K562 (cell line): ENCODE data around the gene COL11A2. TPM values are rescaled to one million over a fixed set of nuclear protein-coding genes. Genes with fewer than 3 reads are reported as not detected.

Source experiments
- BRD9 ChIP-seq: fragments of 450-650 bp; IDR thresholded peaks from 2 replicates; pipeline ENCODE4 v1.6.1; 2018; ENCODE audit warnings: low read depth; ENCODE audit not compliant: partially characterized antibody
- BRF1 ChIP-seq: IDR thresholded peaks from 3 replicates; pipeline ENCODE4 v1.6.1; 2011; ENCODE audit warnings: borderline replicate concordance, mild to moderate bottlenecking; ENCODE audit not compliant: insufficient read length; ENCODE audit errors: extremely low read depth
- CC2D1A ChIP-seq: fragments of 450-650 bp; IDR thresholded peaks from 2 replicates; pipeline ENCODE4 v1.6.1; 2017; ENCODE audit warnings: mild to moderate bottlenecking
- CREB3L1 ChIP-seq: fragments of 450-650 bp; IDR thresholded peaks from 2 replicates; pipeline ENCODE4 v1.6.1; 2014; ENCODE audit warnings: low read depth, mild to moderate bottlenecking, moderate library complexity, borderline replicate concordance
- ERF ChIP-seq: fragments of 450-650 bp; formaldehyde crosslinking; IDR thresholded peaks from 2 replicates; pipeline ENCODE4 v1.4.0; 2020; ENCODE audit warnings: mild to moderate bottlenecking, mixed read lengths
- ETV5 ChIP-seq: sonication (generic); formaldehyde crosslinking; IDR thresholded peaks from 2 replicates; pipeline ENCODE4 v1.4.0; 2020; ENCODE audit warnings: low read depth, mild to moderate bottlenecking, missing genetic modification reagents
- NEUROD1 ChIP-seq: fragments of 150-350 bp; IDR thresholded peaks from 2 replicates; pipeline ENCODE4 v1.6.1; 2014; ENCODE audit warnings: borderline replicate concordance, low read length, low read depth; ENCODE audit not compliant: partially characterized antibody
- NR2C1 ChIP-seq, 2 experiments: fragments of 450-650 bp; IDR thresholded peaks; 2 replicates each; pipeline ENCODE4 v1.6.1; 2017; ENCODE audit warnings: mild to moderate bottlenecking in 2 of 2, antibody characterized with exemption in 1 of 2, inconsistent platforms in 1 of 2, missing compliant biosample characterization in 1 of 2, missing genetic modification characterization in 1 of 2
- PHB2 ChIP-seq: fragments of 450-650 bp; IDR thresholded peaks from 2 replicates; pipeline ENCODE4 v1.6.1; 2017; ENCODE audit warnings: low read depth
- RNF219 ChIP-seq: fragments of 250-450 bp; sonication (Bioruptor Pico); IDR thresholded peaks from 2 replicates; pipeline ENCODE4 v1.5.0; 2022; ENCODE audit warnings: mild to moderate bottlenecking
- SMAD4 ChIP-seq: fragments of 250-450 bp; sonication (Bioruptor Pico); conservative IDR thresholded peaks from 2 replicates; pipeline ENCODE4 v1.8.0; 2021; ENCODE audit warnings: inconsistent platforms, mild to moderate bottlenecking, moderate library complexity
- SMARCE1 ChIP-seq: fragments of 450-650 bp; IDR thresholded peaks from 2 replicates; pipeline ENCODE4 v1.7.1; 2016; ENCODE audit warnings: mild to moderate bottlenecking
- SPI1 ChIP-seq: IDR thresholded peaks from 2 replicates; pipeline ENCODE4 v1.6.1; 2011; ENCODE audit warnings: low read depth, low read length, control low read depth, borderline replicate concordance
- STAG1 ChIP-seq: sonication (generic); formaldehyde crosslinking; IDR thresholded peaks from 2 replicates; pipeline ENCODE4 v1.5.0; 2020; ENCODE audit warnings: missing genetic modification reagents, borderline replicate concordance
- ZHX1 ChIP-seq: fragments of 150-350 bp; conservative IDR thresholded peaks from 2 replicates; pipeline ENCODE4 v1.6.1; 2014; ENCODE audit warnings: low read length
- ZNF253 ChIP-seq: fragments of 250-450 bp; sonication (Bioruptor Pico); conservative IDR thresholded peaks from 2 replicates; pipeline ENCODE4 v1.6.1; 2021; ENCODE audit warnings: mild to moderate bottlenecking
- ZNF395 ChIP-seq: fragments of 200-800 bp; sonication (Bioruptor generic); IDR thresholded peaks from 2 replicates; pipeline ENCODE4 v1.6.1; 2017; ENCODE audit warnings: missing genetic modification characterization, missing compliant biosample characterization
- polyA plus RNA-seq, 8 experiments: library from polyadenylated mRNA; depleted of rRNA in 4 of 8; stranded (reverse) in 5 of 8; unstranded in 3 of 8; fragments of >200 nt; fragmentation: Nextera tagmentation in 2 of 8; fragmentation: Illumina TruSeq in 1 of 8; extraction: Ambion mirVana in 2 of 8; extraction: Trizol in 1 of 8; gene quantifications; 2 replicates each; pipeline versions ENCODE4 v1.2.1 to v1.2.3, GENCODE V29; 2011 to 2014; ENCODE audit warnings: inconsistent platforms in 1 of 8, missing spikeins in 1 of 8
- total RNA-seq, 7 experiments: library from RNA; depleted of rRNA in 6 of 7; stranded (reverse); fragments of >200 nt in 6 of 7; fragmentation: Illumina TruSeq in 2 of 7; extraction: Trizol in 2 of 7; gene quantifications; 2 replicates each; pipeline versions ENCODE4 v1.2.1 to v1.2.3, GENCODE V29; 2011 to 2021; ENCODE audit warnings: low replicate concordance in 1 of 7

The COL11A2 gene
- total and polyA plus RNA-seq, 9 of the 15 experiments (the other 6 are each of a cell fraction or from before 2014, with no cell fraction given): 0.04 to 0.35 (median 0.09) TPM; not detected in 1

- TF ChIP-seq CREB3L1: peak; percentile 85
- TF ChIP-seq RNF219 (CRISPR knock-in tag): no peak
- peak; percentile 76; the same call in 1 of the 2 replicates for TF ChIP-seq CC2D1A
- TF ChIP-seq BRF1: no peak
- TF ChIP-seq ZHX1: no peak
- peak; percentile 87 for TF ChIP-seq ZNF395 (CRISPR knock-in tag)
- TF ChIP-seq BRD9: peak; percentile 8
- TF ChIP-seq PHB2: no peak
- TF ChIP-seq SPI1: no peak
- no peak for TF ChIP-seq SMARCE1
- TF ChIP-seq SMAD4 (CRISPR knock-in tag): peak; percentile 70
- no peak for TF ChIP-seq NR2C1 (IDR thresholded peaks at IDR 0.05)
- no peak for TF ChIP-seq NR2C1 (tag; IDR thresholded peaks at IDR 0.05)
- peak; percentile 94 for TF ChIP-seq ERF (CRISPR knock-in tag)
- no peak for TF ChIP-seq ZNF253 (CRISPR knock-in tag)
- TF ChIP-seq NEUROD1: no peak
- peak; percentile 87 for TF ChIP-seq ETV5 (CRISPR knock-in tag)
- no peak; the same call in 1 of the 2 replicates for TF ChIP-seq STAG1 (CRISPR knock-in tag)
Observed at GRCh38 chr6:33208091-33208967, 16.1 kb upstream of the COL11A2 start, which contains the start of gene RING1 (continued).
